Brain microvascular endothelial cell (primary cell): ENCODE measurements around the gene NFATC2IP.

Experiments
- DNase-seq: peaks from one replicate; pipeline ENCODE4 v3.0.0-alpha.2; 2020
- H3K27ac ChIP-seq: fragments of 250-450 bp; sonication (Bioruptor Pico); 2 replicates; pipeline ENCODE4 v1.5.1; 2020; ENCODE audit warnings: mild to moderate bottlenecking, moderate library complexity
- H3K27me3 ChIP-seq: fragments of 250-450 bp; sonication (Bioruptor Pico); replicated peaks from 2 replicates; pipeline ENCODE4 v1.5.1; 2020; ENCODE audit warnings: mild to moderate bottlenecking
- H3K36me3 ChIP-seq: fragments of 250-450 bp; sonication (Bioruptor Pico); replicated peaks from 2 replicates; pipeline ENCODE4 v1.5.1; 2020; ENCODE audit warnings: mild to moderate bottlenecking
- H3K4me3 ChIP-seq: 2 replicates; pipeline ENCODE4 v1.5.1; 2011; ENCODE audit warnings: low read depth, mild to moderate bottlenecking, control low read depth, low read length, moderate library complexity
- CTCF ChIP-seq: IDR thresholded peaks from 2 replicates; pipeline ENCODE4 v1.5.1; 2011; ENCODE audit warnings: low read depth, mild to moderate bottlenecking, moderate library complexity, low read length, control low read depth, inconsistent platforms; ENCODE audit errors: missing control alignments
- in situ Hi-C: cut with HindIII; loops from 2 replicates; pipeline ENCODE4 v1.10.0; 2017; ENCODE audit warnings: low sequenced_read_pairs, low pct_ligation_motif_present

Gene NFATC2IP

GRCh38 chr16:28913946-28914724, 36.6 kb upstream of the NFATC2IP start:
- H3K27ac ChIP-seq, result no peak overlapping the region
- no peaks in the 10 kb centered on the region for H3K27me3 ChIP-seq
- in situ Hi-C loops, result no loop called here
- TF ChIP-seq CTCF, result no peak
- peaks cover 35% of the 10 kb centered on the region for H3K36me3 ChIP-seq
- H3K4me3 ChIP-seq, result no peak overlapping the region
- no peak for DNase-seq

- H3K27ac ChIP-seq, result no peak overlapping the region
- H3K4me3 ChIP-seq, result no peak overlapping the region
- no peak for TF ChIP-seq CTCF
- DNase-seq, result peak; percentile 32
- peaks cover 40% of the 10 kb centered on the region for H3K36me3 ChIP-seq
- no peaks in the 10 kb centered on the region for H3K27me3 ChIP-seq
- in situ Hi-C loops, result no loop called here
Measured at GRCh38 chr16:28915181-28915580, 35.6 kb upstream of the NFATC2IP start.

- Histone ChIP-seq H3K27ac (no peak overlapping the region), H3K4me3 (no peak overlapping the region), H3K27me3 (no peaks in the 10 kb centered on the region), H3K36me3 (peaks cover 36% of the 10 kb centered on the region)
- DNase-seq, result no peak
- no peak for TF ChIP-seq CTCF
- in situ Hi-C loops, result no loop called here
Measured at GRCh38 chr16:28917095-28917494, 33.6 kb upstream of the NFATC2IP start.

GRCh38 chr16:28918698-28919097, 32.0 kb upstream of the NFATC2IP start:
- Histone ChIP-seq H3K27ac (no peak overlapping the region), H3K36me3 (peaks cover 32% of the 10 kb centered on the region), H3K27me3 (no peaks in the 10 kb centered on the region), H3K4me3 (no peak overlapping the region)
- TF ChIP-seq CTCF, result no peak
- in situ Hi-C loops, result no loop called here
- no peak for DNase-seq

- Histone ChIP-seq H3K4me3 (no peak overlapping the region), H3K36me3 (peaks cover 16% of the 10 kb centered on the region), H3K27me3 (no peaks in the 10 kb centered on the region), H3K27ac (no peak overlapping the region)
- in situ Hi-C loops, result no loop called here
- no peak for DNase-seq
- no peak for TF ChIP-seq CTCF
Measured at GRCh38 chr16:28923231-28923587, 27.5 kb upstream of the NFATC2IP start.
